Gastroesophageal sphincter (tissue), 3 donors: ENCODE data around the gene AGTPBP1.

ENCODE experiments used
- CTCF ChIP-seq, 4 experiments: fragments of 200-600 bp in 2 of 4; fragments of 450-650 bp in 2 of 4; sonication (generic) in 1 of 4; IDR thresholded peaks; one replicate each; pipeline ENCODE4 v1.5.1; 2017 to 2019; ENCODE audit warnings: antibody characterized with exemption in 4 of 4, mild to moderate bottlenecking in 2 of 4, moderate library complexity in 2 of 4
- EP300 ChIP-seq: sonication (generic); formaldehyde crosslinking; IDR thresholded peaks from one replicate; pipeline ENCODE4 v1.6.1; 2017; ENCODE audit warnings: antibody characterized with exemption, mild to moderate bottlenecking
- POLR2A ChIP-seq, 2 donors: fragments of 450-650 bp; IDR thresholded peaks; one replicate each; pipeline ENCODE4 v1.6.1; 2017; ENCODE audit warnings: antibody characterized with exemption in 2 of 2, mild to moderate bottlenecking in 2 of 2, moderate library complexity in 1 of 2

GRCh38 chr9:85639675-85640186, 102.0 kb downstream of the AGTPBP1 start:
- no peak for TF ChIP-seq EP300
- TF ChIP-seq POLR2A (IDR thresholded peaks at IDR 0.05) = no peak
- no peak for TF ChIP-seq CTCF (IDR thresholded peaks at IDR 0.05)
